ENCODE results near the gene CHDH. TPM values are rescaled to one million over a fixed set of nuclear protein-coding genes. Genes with fewer than 3 reads are reported as not detected.

The CHDH gene
- polyA plus RNA-seq, 3 donors from 2014 or later, result not detected

DNA sequence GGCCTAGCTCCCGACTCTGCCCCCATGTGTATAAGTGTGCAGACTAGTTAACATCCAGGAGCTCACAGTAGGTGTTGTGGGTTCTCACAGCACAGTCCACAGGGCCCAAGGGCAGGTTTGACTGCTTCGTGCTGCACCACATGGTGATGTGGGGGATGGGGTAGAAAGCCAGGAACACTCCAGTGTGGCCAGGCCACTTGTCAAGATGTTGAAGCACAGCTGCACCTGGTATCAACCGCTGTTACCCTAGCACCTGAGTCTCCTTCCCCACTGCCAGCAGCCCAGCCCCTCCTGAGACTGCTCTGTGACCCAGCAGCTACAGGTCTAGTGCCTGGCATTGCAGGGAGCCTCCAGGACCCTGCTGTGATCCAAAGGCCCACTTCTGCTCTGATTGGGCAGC is 53.4 kb downstream of the CHDH start:
- H3K9me3 Mint-ChIP-seq, result no peaks in the 10 kb centered on the region
- H3K36me3 Mint-ChIP-seq, result no peaks in the 10 kb centered on the region
- peaks cover 3 to 4% (median 3%) of the 10 kb centered on the region in 3 donors for H3K27me3 Mint-ChIP-seq (ENCODE audit: low read depth in 3 of 3)
- no peak overlapping the region for H3K4me3 Mint-ChIP-seq
- H3K27ac Mint-ChIP-seq, result no peak overlapping the region
- DNase-seq, result no peak
- H3K4me1 Mint-ChIP-seq, result no peaks in the 10 kb centered on the region

DNA sequence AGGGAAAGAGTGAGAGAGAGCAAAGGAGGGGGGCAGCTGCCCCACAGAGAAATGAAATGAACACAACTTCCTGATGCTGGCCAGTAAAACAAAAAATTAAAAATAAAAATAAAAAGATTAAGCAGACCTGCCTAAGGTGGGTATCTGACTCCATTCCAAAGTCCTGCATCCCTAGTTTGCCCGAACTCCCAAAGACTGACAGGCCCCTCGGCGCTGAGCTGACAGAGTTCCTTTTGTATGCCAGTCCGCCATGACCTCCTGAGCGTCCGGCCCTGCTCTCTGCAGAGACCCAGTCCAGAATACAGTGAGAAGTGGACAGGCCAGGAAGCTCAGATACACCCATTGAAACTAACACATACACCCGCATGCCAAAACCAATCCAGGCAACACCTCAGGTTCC is 54.9 kb downstream of the CHDH start:
- Mint-ChIP-seq H3K27me3 (ENCODE audit: low read depth in 3 of 3) (peaks cover 3 to 5% (median 4%) of the 10 kb centered on the region in 3 donors), H3K9me3 (no peaks in the 10 kb centered on the region), H3K36me3 (no peaks in the 10 kb centered on the region), H3K4me1 (no peaks in the 10 kb centered on the region), H3K4me3 (no peak overlapping the region), H3K27ac (no peak overlapping the region)
- DNase-seq, result no peak

DNA sequence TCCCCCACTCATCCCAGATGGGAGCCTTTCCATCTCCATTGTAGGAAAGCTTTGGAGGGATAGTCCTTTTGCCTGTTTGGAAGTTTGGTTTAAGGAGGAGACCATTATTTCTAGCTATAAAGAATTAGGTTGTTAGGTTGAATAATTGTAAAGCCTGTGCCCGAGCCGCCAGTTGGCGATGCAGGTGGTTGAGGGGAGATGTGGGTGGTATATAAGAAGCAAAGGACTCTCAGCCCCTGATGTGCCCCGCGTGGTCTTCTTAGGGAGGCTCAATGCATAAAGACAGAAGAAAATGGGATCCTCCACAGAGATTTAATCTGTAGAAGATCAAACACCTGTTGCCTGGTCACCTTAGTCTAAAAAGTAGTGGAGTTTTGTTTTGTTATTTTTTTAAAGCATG is 55.7 kb downstream of the CHDH start:
- Mint-ChIP-seq H3K9me3 (no peaks in the 10 kb centered on the region), H3K4me1 (no peaks in the 10 kb centered on the region), H3K27ac (no peak overlapping the region), H3K36me3 (no peaks in the 10 kb centered on the region), H3K27me3 (ENCODE audit: low read depth in 3 of 3) (peaks cover 1 to 5% (median 3%) of the 10 kb centered on the region in 3 donors), H3K4me3 (no peak overlapping the region)
- DNase-seq, result no peak

DNA sequence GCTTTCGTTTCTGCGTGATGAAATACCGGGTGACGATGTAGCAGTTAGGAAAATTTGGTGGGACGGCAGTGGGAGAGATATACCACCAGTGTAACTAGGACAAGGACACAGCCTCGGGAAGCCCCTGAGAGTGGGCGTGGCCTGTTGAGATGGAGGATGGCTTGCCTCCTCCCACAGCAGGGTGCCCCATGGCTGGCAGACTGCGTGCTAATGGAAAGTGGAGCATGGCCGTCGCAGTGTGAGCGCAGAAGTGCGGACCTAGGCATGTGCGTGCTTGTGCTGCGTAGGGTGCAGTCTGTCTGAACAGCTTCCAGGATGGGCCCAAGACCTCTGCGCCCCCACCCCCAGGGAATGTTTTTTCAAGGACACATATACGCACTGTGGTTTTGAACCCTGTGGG is 56.8 kb downstream of the CHDH start:
- H3K9me3 Mint-ChIP-seq, result no peaks in the 10 kb centered on the region
- no peak for DNase-seq
- no peak overlapping the region for H3K27ac Mint-ChIP-seq
- H3K4me3 Mint-ChIP-seq, result no peak overlapping the region
- H3K4me1 Mint-ChIP-seq, result no peaks in the 10 kb centered on the region
- no peaks in the 10 kb centered on the region for H3K36me3 Mint-ChIP-seq
- H3K27me3 Mint-ChIP-seq (ENCODE audit: low read depth in 3 of 3), result peaks cover 0 to 3% (median 3%) of the 10 kb centered on the region in 3 donors

DNA sequence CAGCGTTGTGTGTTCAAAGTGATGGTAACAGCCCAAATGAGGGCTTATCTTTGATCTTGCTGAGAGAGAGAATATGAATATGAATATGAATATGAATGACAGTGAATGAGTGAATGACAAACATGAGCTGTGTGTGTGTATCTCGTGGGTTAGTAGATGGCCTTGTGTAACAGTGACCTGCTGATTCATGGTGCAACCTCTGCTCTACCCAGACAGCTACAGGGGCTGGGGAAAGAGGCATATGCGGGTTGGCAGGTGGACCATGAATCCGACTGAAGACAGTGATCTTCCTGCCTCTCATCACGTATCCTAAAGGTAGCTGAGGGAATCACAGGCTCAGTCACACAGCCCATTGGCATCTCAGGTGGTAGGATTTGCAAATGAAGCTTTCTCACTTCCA is 58.2 kb downstream of the CHDH start:
- Mint-ChIP-seq H3K36me3 (no peaks in the 10 kb centered on the region), H3K27ac (no peak overlapping the region), H3K4me3 (no peak overlapping the region), H3K9me3 (no peaks in the 10 kb centered on the region), H3K27me3 (ENCODE audit: low read depth in 3 of 3) (peaks cover 0 to 3% (median 3%) of the 10 kb centered on the region in 3 donors), H3K4me1 (no peaks in the 10 kb centered on the region)
- DNase-seq, result no peak

DNA sequence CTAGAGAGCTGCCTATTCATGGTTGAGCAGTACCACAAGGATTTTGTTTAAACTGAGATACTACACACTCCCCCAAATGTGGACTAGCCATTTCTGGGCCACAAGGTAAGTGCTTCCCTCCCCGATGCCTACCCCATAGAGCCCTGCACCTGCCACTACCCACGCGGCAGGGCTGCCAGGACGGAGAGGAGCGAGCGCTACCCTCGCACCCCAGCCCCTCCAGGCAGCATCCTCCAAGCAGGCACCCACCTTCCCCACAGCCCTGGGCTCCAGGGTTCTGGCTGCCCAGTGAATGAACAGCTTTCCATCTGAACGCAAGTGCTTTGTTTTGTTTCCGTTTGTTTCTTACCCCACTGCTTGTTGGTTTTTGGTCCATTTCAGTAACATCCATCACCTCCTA is 59.2 kb downstream of the CHDH start:
- H3K27me3 Mint-ChIP-seq (ENCODE audit: low read depth in 3 of 3), result peaks cover 0 to 3% (median 2%) of the 10 kb centered on the region in 3 donors
- no peaks in the 10 kb centered on the region for H3K9me3 Mint-ChIP-seq
- H3K27ac Mint-ChIP-seq, result no peak overlapping the region
- DNase-seq, result no peak
- no peaks in the 10 kb centered on the region for H3K36me3 Mint-ChIP-seq
- H3K4me3 Mint-ChIP-seq, result no peak overlapping the region
- no peaks in the 10 kb centered on the region for H3K4me1 Mint-ChIP-seq

DNA sequence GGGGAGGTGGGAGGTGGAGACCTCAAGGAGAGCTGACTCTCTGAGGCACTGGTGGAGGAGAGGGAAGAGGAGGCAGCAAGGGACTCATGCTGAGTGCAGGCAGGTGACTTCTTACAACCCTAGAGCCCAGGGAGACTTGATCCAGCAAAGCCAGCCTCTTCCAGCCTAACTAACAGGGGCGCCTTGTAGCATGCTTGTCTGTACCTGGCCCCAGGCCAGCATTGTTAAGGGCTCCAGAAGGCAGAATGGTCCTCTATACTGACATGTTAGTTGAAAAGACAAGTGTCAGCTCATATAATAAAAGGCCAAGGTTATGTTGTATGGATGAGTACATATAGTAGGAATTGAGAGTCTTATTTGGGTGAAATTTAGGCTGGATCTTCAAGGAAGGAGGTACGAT is 65.4 kb downstream of the CHDH start:
- H3K27ac Mint-ChIP-seq, result no peak overlapping the region
- peaks cover 0 to 4% (median 2%) of the 10 kb centered on the region in 3 donors for H3K27me3 Mint-ChIP-seq (ENCODE audit: low read depth in 3 of 3)
- no peak overlapping the region for H3K4me3 Mint-ChIP-seq
- DNase-seq, result no peak
- H3K9me3 Mint-ChIP-seq, result no peaks in the 10 kb centered on the region
- H3K4me1 Mint-ChIP-seq, result no peaks in the 10 kb centered on the region
- H3K36me3 Mint-ChIP-seq, result no peaks in the 10 kb centered on the region

DNA sequence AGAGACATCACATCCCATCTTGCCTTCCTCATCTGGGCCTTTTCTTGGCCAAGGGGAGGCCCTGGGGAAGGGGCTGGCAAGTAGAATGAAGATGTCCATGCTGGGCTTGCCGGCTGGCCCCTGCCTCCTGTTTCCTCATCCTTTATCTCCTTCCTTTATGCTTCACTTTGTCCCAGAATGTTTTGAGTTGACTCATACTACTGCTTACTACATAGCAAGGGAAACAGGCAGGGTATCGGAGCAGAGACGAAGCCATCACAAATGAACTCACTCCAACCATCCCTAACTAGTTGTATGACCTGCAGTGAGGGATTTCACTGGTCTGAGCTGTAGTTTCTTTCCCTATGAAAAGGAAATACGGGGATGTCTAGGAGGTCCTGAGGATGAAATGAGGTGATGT is 66.0 kb downstream of the CHDH start:
- no peaks in the 10 kb centered on the region for H3K36me3 Mint-ChIP-seq
- peaks cover 0 to 4% (median 2%) of the 10 kb centered on the region in 3 donors for H3K27me3 Mint-ChIP-seq (ENCODE audit: low read depth in 3 of 3)
- H3K9me3 Mint-ChIP-seq, result no peaks in the 10 kb centered on the region
- no peaks in the 10 kb centered on the region for H3K4me1 Mint-ChIP-seq
- no peak overlapping the region for H3K4me3 Mint-ChIP-seq
- DNase-seq, result no peak
- H3K27ac Mint-ChIP-seq, result no peak overlapping the region

DNA sequence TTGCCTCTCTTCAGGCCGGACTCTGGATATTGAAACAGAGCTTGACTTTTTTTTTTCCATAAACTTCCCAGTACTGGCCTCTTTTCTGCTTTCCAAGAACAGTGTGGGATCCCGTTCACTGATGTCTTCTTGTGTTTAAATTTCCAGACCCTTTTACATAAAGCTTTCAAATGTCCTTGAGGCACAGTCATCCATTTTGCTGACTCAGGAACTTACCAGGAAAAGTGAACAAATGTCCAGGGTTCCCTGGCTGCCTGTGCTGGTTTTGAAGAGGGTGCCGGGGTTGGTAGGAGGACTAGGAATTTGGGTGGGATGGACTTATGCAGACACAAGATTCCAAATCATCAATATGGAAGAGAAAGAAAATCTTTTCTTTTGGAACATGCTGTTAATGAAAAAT is 68.1 kb downstream of the CHDH start:
- Mint-ChIP-seq H3K27me3 (ENCODE audit: low read depth in 3 of 3) (peaks cover 2 to 7% (median 3%) of the 10 kb centered on the region in 3 donors), H3K36me3 (no peaks in the 10 kb centered on the region), H3K4me1 (no peaks in the 10 kb centered on the region), H3K4me3 (no peak overlapping the region), H3K27ac (no peak overlapping the region), H3K9me3 (no peaks in the 10 kb centered on the region)
- no peak for DNase-seq

DNA sequence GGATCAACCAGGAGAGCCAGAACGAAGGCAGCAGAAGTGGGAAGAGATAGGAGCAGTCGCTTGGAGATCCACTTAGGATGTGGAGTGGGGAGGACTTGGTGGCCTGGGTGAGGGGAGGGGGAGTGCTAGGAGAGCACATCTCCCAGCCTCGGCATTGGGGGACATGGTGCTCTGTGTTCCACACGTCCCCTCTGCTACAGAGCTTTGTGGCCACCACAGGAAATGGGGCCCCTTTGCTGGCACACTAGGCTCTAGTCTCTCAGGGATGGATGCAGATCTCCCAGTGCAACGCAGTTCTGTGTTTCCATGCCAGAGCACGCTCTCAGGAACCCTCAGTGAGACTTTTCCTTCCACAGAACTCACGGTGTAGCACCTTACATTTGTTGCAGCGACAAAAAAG is 68.8 kb downstream of the CHDH start:
- no peaks in the 10 kb centered on the region for H3K9me3 Mint-ChIP-seq
- no peaks in the 10 kb centered on the region for H3K36me3 Mint-ChIP-seq

DNA sequence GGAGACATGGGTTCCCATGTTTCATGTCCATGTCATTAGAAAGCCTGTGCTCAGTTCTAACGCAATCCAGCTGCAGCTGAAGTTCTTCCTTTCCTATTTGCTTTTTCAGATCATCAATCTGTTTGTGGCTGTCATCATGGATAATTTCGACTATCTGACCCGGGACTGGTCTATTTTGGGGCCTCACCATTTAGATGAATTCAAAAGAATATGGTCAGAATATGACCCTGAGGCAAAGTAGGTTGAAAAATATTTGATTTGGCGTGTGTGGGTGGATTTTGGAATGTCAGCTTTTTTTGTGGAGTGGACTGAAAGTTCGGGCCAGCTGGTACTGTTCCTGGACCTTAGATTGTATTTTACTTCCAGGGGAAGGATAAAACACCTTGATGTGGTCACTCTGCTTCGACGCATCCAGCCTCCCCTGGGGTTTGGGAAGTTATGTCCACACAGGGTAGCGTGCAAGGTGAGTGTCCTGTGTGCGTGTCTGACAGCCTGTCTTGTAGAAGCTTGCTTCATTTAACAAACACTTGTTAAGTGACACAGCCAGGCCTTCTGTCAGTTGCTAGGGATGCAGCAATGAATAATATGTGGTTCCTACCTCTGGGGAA is 69.6 kb downstream of the CHDH start:
- Mint-ChIP-seq H3K9me3 (no peaks in the 10 kb centered on the region), H3K27me3 (ENCODE audit: low read depth in 3 of 3) (peaks cover 3 to 8% (median 3%) of the 10 kb centered on the region in 3 donors), H3K36me3 (no peaks in the 10 kb centered on the region), H3K4me3 (no peak overlapping the region), H3K4me1 (no peaks in the 10 kb centered on the region), H3K27ac (no peak overlapping the region)
- DNase-seq, result no peak

More for the DNA sequence above, 68.8 kb downstream of the CHDH start:
- Mint-ChIP-seq H3K4me1 (no peaks in the 10 kb centered on the region), H3K4me3 (no peak overlapping the region), H3K27ac (no peak overlapping the region), H3K27me3 (ENCODE audit: low read depth in 3 of 3) (peaks cover 2 to 8% (median 3%) of the 10 kb centered on the region in 3 donors)
- DNase-seq, result no peak

DNA sequence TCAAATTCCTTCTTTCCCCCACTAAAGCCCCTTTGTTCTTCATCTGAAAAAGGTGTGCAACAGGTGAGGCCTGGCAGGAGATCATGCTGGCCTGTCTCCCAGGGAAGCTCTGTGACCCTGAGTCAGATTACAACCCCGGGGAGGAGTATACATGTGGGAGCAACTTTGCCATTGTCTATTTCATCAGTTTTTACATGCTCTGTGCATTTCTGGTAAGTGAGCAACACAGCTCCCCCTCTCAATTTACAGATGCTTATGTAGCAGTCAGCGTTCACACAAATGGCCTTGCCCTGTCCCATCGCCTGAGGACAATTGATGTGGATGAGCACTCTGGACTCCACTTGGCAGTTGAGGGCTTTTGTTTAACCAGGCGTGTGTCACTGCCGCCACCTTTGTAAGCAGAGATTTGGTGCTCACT is 70.4 kb downstream of the CHDH start:
- no peak overlapping the region for H3K4me3 Mint-ChIP-seq
- no peak overlapping the region for H3K27ac Mint-ChIP-seq
- H3K9me3 Mint-ChIP-seq, result no peaks in the 10 kb centered on the region
- no peak for DNase-seq
- H3K27me3 Mint-ChIP-seq (ENCODE audit: low read depth in 3 of 3), result peaks cover 3 to 6% (median 4%) of the 10 kb centered on the region in 3 donors
- H3K4me1 Mint-ChIP-seq, result no peaks in the 10 kb centered on the region
- no peaks in the 10 kb centered on the region for H3K36me3 Mint-ChIP-seq

DNA sequence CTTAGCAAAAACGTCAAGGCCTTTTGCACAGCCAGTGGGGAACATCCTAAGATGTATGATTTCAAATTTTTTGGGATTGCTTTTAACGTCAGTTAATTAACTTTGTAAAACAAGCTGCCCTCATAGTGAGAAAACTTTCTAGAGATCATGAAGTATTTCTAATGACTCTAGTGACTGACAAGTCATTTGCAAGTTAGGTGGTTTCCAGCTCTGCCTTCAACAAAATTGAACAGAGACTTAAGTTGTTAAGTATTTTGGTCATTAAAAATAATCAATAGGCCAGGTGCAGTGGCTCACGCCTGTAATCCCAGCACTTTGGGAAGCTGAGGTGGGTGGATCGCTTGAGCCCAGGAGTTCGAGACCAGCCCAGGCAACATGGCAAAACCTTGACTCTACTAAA is 71.2 kb downstream of the CHDH start:
- Mint-ChIP-seq H3K4me3 (no peak overlapping the region), H3K4me1 (no peaks in the 10 kb centered on the region), H3K27ac (no peak overlapping the region), H3K9me3 (no peaks in the 10 kb centered on the region), H3K27me3 (ENCODE audit: low read depth in 3 of 3) (peaks cover 3 to 6% (median 4%) of the 10 kb centered on the region in 3 donors), H3K36me3 (no peaks in the 10 kb centered on the region)
- no peak for DNase-seq

DNA sequence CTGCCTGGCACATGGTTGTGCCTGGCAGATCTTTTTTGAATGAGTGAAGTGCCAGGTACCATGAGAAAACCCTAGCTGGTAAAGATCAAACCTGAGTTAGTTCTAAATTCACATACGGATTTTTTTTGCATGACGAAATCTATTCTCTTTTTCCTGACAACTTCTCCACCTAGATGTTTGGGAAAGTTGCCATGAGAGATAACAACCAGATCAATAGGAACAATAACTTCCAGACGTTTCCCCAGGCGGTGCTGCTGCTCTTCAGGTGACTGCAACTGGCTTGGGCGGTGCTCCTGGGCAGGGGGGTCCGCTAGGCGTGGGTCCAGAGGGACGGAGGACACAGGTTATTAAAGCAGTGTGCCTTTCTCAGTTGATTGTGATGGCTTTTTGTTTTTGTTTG is 71.8 kb downstream of the CHDH start:
- Mint-ChIP-seq H3K4me1 (no peaks in the 10 kb centered on the region), H3K9me3 (no peaks in the 10 kb centered on the region), H3K27me3 (ENCODE audit: low read depth in 3 of 3) (peaks cover 3 to 6% (median 4%) of the 10 kb centered on the region in 3 donors), H3K27ac (no peak overlapping the region), H3K4me3 (no peak overlapping the region), H3K36me3 (no peaks in the 10 kb centered on the region)
- DNase-seq, result no peak

DNA sequence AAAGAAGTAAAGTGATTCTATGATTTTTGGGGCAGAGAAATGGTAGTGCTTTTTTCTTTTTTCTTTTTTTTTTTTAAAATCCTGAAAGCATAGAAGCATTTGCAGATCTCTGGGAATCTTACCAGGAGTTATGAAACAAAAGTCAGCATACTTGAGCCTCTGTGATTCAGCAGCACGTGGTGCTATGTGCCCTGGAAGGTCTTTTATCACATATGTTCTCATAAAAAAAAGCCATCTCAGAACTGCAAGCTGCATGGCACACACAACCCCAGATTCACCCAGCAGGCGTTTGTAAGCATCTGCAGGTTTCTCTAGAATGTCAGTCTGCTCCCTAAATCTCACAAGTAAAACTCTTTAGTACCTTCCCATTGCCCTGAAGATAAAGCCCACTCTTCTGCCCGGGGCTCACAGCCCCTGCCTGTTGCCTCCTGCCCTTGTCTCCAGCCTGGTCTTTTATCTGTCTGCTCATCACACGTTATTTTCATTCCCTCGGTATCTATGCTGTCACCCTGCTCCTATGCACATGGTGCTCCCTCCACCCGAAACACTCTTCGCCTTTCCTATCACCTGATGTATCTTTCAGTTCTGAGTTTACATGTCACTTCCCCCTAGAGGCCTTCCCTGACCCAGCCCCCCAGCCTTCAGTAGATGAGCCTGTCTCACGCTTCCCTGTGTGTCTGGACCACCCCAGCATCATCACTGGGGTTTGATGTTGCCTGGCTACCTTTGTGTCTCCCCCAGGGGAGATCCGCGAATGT is 72.4 kb downstream of the CHDH start:
- H3K4me3 Mint-ChIP-seq, result no peak overlapping the region
- no peak overlapping the region for H3K27ac Mint-ChIP-seq
- H3K27me3 Mint-ChIP-seq (ENCODE audit: low read depth in 3 of 3), result peaks cover 4 to 6% (median 5%) of the 10 kb centered on the region in 3 donors
- no peaks in the 10 kb centered on the region for H3K4me1 Mint-ChIP-seq
- H3K36me3 Mint-ChIP-seq, result no peaks in the 10 kb centered on the region
- DNase-seq, result no peak
- no peaks in the 10 kb centered on the region for H3K9me3 Mint-ChIP-seq

Measured in immature natural killer cell (primary cell).